DMS 273 (cell line): ENCODE data around the gene R3HDM1.
"Not testable (repeated sequence)": the region's sequence is repeated elsewhere in the genome, so short reads cannot be mapped to it uniquely, and the experiment has no call there.

ENCODE experiments used
- DNase-seq: peaks from one replicate; lab custom pipeline; 2025; ENCODE audit not compliant: unreplicated experiment; lab: John Stamatoyannopoulos, UW

Gene R3HDM1

GRCh38 chr2:135531231-135532197, at the start of gene R3HDM1:
TSS of gene R3HDM1 (plus strand) at chr2:135531484. CDS start at chr2:135604846, 73,362 bp downstream.
- peak; percentile 100 for DNase-seq

GRCh38 chr2:135485441-135485840, 45.8 kb upstream of the R3HDM1 start:
- no peak for DNase-seq

DNA sequence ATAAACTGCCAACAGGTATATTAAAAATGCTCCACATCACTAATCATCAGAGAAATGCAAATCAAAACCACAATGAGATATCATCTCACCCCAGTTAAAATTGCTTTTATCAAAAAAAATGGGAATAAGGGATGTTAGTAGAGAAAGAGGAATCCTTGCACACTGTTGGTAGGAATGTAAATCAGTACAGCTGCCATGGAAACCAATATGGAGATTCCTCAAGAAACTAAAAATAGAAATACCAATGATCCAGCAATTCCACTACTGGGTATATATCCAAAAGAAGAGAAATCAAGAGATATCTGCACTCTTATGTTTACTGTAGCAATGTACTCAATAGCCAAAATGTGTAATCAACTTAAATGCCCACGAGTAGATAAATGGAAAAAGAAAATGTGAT, 40.9 kb upstream of the R3HDM1 start:
- DNase-seq, result no peak

DNA sequence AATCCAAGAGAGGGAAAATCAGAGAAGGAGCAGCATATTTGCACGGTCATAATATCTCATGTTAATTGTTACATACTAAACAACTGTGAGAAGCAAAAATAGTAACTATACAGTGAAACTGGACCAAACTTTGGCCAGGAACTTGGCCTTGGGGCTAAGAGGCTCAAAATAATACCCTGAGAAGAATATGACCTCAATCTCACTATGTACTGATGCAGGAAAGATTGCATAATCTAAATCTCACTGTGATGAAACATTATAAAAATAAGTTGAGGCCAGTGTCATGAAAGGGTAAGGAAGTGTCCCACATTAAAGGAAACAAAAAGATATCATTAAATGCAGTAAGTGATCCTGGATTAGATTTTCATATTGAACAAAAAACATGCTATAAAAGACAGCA, 36.8 kb upstream of the R3HDM1 start:
- no peak for DNase-seq

GRCh38 chr2:135494917-135495316, 36.4 kb upstream of the R3HDM1 start:
- no peak for DNase-seq

GRCh38 chr2:135498588-135498987, 32.7 kb upstream of the R3HDM1 start:
- not testable (repeated sequence) for DNase-seq

- no peak for DNase-seq
Observed at GRCh38 chr2:135504811-135505210, 26.5 kb upstream of the R3HDM1 start.

GRCh38 chr2:135510577-135510976, 20.7 kb upstream of the R3HDM1 start:
- DNase-seq, result no peak

DNA sequence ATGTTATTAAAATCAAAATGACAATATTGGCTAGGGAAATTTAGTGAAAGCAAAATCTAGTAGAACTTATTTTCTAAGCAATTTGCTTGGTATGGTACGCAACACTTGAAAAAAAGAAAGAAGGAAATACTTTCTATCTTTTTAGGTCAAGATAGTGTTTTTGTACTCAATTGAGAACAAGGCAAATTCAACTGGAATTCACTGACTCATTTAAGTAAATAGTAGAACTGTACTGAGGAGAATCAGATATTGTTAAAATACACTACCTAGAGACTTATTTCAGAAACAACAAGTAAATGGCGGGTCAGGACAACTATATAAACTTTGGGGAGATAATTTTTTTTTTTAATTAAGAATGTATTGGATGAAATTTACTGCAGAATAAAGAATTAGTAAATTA, 19.2 kb upstream of the R3HDM1 start:
- no peak for DNase-seq

DNA sequence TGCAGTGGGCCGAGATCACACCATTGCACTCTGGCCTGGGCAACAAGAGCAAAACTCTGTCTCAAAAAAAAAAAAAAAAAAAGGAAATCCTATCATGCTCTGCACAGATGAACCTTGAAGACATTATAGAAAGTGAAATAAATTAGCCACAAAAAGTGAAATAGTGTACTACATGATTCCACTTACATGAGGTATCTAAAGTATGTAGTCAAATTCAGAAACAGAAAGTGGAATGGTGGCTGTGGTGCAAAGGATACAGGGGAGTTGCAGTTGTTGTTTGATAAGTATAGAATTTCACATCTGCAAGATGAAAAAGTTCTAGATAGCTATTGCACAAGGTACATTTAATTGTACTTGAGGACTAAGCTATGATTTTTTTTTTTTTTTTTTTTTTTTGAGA, 5.5 kb upstream of the R3HDM1 start:
- DNase-seq, result no peak

DNA sequence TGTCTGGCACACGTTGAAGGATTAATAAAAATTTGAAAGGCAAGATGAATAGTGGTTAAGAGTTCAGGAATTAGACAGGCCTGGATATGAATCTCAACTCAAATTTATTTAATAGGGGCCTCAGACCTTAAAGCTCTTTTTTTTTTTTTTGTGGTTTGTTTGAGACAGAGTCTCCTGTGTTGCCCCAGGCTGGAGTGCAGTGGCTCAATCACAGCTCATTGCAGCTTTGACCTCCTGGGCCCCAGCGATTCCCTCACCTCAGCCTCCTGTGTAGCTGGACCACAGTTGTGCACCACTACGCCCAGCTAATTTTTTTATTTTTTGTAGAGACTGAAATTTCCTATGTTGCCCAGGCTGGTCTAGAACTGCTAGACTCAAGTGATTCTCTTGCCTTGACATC, 3.3 kb upstream of the R3HDM1 start:
- no peak for DNase-seq

DNA sequence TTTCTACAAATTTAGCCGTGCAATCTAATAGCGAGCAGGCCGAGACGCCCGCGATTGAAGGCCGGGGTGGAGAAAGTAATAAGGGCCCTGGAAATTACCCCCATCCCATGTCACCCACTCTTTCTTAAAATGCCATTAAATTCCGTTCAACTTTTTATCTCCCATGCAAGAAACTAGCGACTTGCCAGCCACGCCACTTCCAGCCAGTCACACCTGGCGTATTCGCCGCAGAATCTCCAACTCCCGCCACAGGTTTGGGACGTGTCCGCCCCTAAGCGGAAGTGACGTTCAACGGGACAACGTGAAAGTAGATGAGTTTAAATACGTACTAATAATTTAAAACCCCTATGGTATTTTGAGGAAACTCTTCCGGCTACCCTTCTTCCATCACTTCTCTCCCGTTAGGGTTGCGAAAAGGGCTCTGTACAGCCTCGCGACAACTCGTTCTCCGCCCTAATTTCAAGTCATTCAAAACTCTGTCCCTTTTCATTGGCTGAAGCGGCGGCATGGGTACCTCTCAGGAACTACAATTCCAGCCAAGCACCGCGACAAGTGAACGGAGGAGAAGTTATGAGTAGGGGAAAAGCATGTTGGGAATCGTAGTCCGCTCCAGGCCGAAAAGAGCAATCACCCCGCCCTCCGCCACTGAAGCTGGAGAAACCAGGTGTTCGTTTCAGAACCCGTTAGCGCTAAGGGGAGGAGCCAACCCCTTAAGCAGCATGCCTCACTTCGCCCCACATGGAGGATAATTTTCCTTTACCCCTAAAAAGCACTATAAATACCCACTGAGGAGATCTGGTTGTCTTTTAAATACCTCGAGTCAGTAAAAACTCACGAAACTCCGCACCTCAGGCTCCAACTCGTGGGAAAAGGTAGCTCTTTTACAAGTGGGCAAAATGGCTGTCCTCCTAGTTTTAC, 712 bp upstream of the R3HDM1 start, which contains the start of gene ZRANB3:
TSS of gene ZRANB3 (minus strand) at position 906 of the 918 bp plus-strand sequence.
- DNase-seq, result peak; percentile 99

DNA sequence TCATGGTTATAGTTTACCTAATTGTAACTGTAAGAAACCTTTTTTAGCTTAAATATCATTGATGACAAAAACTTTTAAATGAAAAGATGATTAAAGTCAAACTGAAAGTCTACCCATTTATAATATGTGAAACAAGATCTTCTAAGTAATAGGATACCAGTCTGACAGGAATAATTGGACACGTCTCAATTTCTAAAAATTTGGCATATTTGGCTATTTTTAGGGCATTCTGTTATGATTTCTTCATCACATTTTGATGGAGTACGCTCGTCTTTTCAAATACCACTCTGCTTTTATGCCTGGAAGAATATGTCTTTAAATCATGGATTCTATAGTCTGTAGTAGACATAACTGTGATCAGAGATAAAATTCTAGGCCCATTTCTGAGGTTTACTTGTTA, 1.3 kb downstream of the R3HDM1 start:
- peak; percentile 13 for DNase-seq

DNA sequence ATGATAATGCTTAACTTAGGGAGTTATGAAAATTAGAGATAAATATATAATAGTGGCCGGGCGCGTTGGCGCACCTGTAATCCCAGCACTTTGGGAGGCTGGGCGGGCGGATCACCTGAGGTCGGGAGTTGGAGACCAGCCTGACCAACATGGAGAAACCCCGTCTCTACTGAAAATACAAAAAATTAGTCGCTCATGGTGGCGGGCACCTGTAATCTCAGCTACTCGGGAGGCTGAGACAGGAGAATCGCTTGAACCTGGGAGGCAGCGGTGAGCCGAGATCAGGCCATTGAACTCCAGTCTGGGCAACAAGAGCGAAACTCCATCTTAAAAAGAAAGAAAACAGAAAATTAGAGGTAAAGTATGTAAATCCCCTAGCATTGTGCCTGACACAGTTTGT, 2.3 kb downstream of the R3HDM1 start:
- DNase-seq, result not testable (repeated sequence)

- no peak for DNase-seq
Observed at GRCh38 chr2:135546436-135546835, 15.2 kb downstream of the R3HDM1 start.

DNA sequence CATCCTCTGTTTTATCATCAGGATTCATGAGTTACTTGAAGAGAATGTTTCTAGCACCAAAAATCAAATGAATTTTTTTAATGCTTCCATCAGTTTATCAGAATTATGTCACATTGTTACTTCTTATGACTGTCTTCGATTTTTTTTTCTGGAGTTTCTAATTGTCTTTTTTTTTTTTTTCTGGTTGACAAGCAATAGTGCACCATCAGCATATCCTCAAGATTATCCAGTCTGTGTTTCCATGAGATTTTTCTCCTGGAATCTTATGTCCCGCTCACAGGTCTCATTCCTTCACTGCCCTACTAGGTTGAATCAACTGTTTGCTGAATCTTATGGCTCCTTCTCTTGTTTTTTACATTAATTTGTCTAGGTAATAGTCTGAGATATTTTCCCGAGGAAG, 16.0 kb downstream of the R3HDM1 start:
- DNase-seq, result no peak

GRCh38 chr2:135551356-135551755, 20.1 kb downstream of the R3HDM1 start:
- no peak for DNase-seq

- no peak for DNase-seq
Observed at GRCh38 chr2:135552887-135553286, 21.6 kb downstream of the R3HDM1 start.

DNA sequence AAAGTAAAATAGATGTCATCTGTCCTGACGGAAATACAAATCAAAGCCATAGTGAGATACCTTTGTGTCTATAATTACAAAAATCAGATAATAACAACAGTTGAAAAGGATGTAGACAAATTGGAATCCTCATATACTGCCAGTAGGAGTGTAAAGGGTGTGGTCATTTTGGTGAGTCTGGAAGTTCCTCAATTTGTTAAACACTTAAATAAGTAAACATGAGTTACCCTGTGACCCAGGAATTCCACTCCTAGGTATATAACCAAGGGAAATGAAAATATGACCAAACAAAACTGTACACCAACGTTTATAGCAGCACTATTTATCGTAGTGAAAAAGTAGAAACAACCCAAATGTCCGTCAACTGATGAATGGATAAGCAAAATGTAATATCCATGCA, 24.0 kb downstream of the R3HDM1 start:
- no peak for DNase-seq

DNA sequence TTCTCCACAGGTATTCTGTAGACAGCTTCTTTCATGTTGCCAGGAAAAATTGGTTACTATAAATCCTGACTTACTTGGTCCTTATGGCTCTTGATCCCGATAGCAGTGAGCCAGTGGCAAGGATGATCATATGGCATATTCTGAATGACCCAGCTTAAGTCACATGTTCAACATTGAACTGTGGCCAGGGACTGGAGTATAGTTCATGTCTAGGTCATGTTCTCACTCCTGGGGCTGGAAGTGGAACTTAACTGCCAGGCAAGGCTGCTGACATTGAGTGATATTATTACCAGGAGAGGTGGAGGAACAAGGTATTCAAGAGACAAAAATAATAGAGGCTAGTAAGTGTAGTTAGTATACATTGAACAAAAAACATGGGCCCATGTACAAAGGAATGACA, 26.2 kb downstream of the R3HDM1 start:
- DNase-seq, result peak; percentile 33

DNA sequence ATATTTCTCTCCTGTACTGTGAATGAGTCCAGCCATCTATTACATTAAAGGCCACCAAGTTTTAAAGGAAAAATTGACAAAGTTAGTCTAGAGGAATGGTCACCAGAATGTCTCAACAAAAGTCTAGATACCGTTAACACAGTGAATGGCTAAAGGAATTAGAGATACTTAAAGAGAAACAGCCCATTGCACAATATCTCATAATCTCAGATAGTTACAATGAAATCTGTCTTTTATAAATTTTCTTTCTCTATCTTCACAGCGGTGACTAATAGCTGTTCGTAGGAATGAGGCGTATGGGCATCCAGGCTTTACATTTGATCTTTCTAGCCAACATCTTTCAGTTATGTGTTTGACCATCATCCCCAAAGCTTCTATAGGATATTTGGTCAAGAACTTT, 30.6 kb downstream of the R3HDM1 start:
- no peak for DNase-seq

DNA sequence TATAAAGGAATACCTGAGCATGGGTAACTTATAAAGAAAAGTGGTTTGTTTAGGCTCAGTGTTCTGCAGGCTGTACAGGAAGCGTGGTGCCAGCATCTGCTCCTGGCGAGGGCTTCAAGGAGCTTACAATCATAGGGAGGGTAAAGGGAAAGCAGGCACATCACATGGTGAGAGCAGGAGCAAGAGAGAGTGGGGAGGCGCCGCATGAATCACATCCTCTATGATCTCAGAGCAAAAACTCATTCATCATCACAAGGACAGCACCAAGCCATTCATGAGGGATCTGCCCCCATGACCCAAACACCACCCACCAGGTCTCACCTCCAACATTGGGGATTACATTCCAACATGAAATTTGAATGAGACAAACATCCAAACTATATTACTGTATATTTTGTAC, 32.5 kb downstream of the R3HDM1 start:
- no peak for DNase-seq
